ENCODE measurements around the gene TTC7B. TPM values are rescaled to one million over a fixed set of nuclear protein-coding genes. Genes with fewer than 3 reads are reported as not detected.

The TTC7B gene
- total and polyA plus RNA-seq, 2 of the 13 experiments (the other 11 are each of a cell fraction or from before 2014, with no cell fraction given), result 1.3 to 3.2 TPM

- no peak for FAIRE-seq
- CTCF ChIA-PET (ENCODE audit: low intra/inter-chr PET ratio, low total read pairs), result no interaction called here
- peaks cover 12% of the 10 kb centered on the region for H3K4me1 ChIP-seq (ENCODE audit: insufficient read depth, low read length)
- POLR2A ChIA-PET, result no interaction called here
- H3K9me3 ChIP-seq (ENCODE audit: low read length), result no peaks in the 10 kb centered on the region
- TF ChIP-seq, protein P1, sequence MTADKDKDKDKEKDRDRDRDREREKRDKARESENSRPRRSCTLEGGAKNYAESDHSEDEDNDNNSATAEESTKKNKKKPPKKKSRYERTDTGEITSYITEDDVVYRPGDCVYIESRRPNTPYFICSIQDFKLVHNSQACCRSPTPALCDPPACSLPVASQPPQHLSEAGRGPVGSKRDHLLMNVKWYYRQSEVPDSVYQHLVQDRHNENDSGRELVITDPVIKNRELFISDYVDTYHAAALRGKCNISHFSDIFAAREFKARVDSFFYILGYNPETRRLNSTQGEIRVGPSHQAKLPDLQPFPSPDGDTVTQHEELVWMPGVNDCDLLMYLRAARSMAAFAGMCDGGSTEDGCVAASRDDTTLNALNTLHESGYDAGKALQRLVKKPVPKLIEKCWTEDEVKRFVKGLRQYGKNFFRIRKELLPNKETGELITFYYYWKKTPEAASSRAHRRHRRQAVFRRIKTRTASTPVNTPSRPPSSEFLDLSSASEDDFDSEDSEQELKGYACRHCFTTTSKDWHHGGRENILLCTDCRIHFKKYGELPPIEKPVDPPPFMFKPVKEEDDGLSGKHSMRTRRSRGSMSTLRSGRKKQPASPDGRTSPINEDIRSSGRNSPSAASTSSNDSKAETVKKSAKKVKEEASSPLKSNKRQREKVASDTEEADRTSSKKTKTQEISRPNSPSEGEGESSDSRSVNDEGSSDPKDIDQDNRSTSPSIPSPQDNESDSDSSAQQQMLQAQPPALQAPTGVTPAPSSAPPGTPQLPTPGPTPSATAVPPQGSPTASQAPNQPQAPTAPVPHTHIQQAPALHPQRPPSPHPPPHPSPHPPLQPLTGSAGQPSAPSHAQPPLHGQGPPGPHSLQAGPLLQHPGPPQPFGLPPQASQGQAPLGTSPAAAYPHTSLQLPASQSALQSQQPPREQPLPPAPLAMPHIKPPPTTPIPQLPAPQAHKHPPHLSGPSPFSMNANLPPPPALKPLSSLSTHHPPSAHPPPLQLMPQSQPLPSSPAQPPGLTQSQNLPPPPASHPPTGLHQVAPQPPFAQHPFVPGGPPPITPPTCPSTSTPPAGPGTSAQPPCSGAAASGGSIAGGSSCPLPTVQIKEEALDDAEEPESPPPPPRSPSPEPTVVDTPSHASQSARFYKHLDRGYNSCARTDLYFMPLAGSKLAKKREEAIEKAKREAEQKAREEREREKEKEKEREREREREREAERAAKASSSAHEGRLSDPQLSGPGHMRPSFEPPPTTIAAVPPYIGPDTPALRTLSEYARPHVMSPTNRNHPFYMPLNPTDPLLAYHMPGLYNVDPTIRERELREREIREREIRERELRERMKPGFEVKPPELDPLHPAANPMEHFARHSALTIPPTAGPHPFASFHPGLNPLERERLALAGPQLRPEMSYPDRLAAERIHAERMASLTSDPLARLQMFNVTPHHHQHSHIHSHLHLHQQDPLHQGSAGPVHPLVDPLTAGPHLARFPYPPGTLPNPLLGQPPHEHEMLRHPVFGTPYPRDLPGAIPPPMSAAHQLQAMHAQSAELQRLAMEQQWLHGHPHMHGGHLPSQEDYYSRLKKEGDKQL (CRISPR knock-in tag; IDR thresholded peaks at IDR 0.05; ENCODE audit: low read depth), result no peak
- TF ChIP-seq ZSCAN20 (CRISPR knock-in tag; IDR thresholded peaks at IDR 0.05; ENCODE audit: borderline replicate concordance) (no peak), SATB2 (CRISPR knock-in tag; IDR thresholded peaks at IDR 0.05) (no peak), TFDP1 (CRISPR knock-in tag; IDR thresholded peaks at IDR 0.05; ENCODE audit: borderline replicate concordance) (no peak)
- in situ Hi-C loops (cut with HindIII; ENCODE audit: extremely low pct_ligation_motif_present, low pct_unique_long_range_greater_than_20kb), result no loop called here
- no peak overlapping the region for H3K4me3 ChIP-seq (replicated peaks in 1 of 3; ENCODE audit: insufficient read depth in 1 of 3, low read depth in 2 of 3, low read length in 3 of 3)
- ATAC-seq, result no peak
- DNase-seq (ENCODE audit: low spot score), result no peak
- no peaks in the 10 kb centered on the region for H3K27me3 ChIP-seq (ENCODE audit: control insufficient read depth in 1 of 2, insufficient read depth in 2 of 2, low read length in 2 of 2)
- no peaks in the 10 kb centered on the region for H4K20me1 ChIP-seq (ENCODE audit: insufficient read depth, low read length)
- intact Hi-C loops (cut with micrococcal nuclease; ENCODE audit: unreplicated experiment), result no loop called here
- no peaks in the 10 kb centered on the region for H3K36me3 ChIP-seq (replicated peaks in 1 of 2; ENCODE audit: control insufficient read depth in 1 of 2, insufficient read depth in 2 of 2, low read length in 2 of 2)
- no peak overlapping the region for H3K9ac ChIP-seq (ENCODE audit: insufficient read depth, low read depth, low read length)
- no peak overlapping the region for H2AFZ ChIP-seq (ENCODE audit: low read length)
- no peak overlapping the region for H3K27ac ChIP-seq (ENCODE audit: extremely low read length, insufficient read depth, low read length)
- H3K4me2 ChIP-seq (ENCODE audit: low read depth, low read length), result no peak overlapping the region
- BruUV-seq (replicated peaks), result no TSS peak
- 58% methylated on average over 5 of the region's 5 CpGs for WGBS (ENCODE audit: low lambda C conversion rate)
- H3K79me2 ChIP-seq (ENCODE audit: insufficient read depth, low read length), result no peaks in the 10 kb centered on the region
Observed at GRCh38 chr14:90651271-90651804, 164.9 kb downstream of the TTC7B start.
